Heart right ventricle (tissue), 16 donors: ENCODE measurements around the gene TXNDC16. TPM values are rescaled to one million over a fixed set of nuclear protein-coding genes. Genes with fewer than 3 reads are reported as not detected.

Experiments used
- ATAC-seq, 8 donors: fragments of 200-7000 bp; cut with Tn5 transposase; one replicate each; pipeline ENCODE4 v1.9.1; 2020; ENCODE audit warnings: mild to moderate bottlenecking in 8 of 8, moderate library complexity in 8 of 8, moderate number of reproducible peaks in 1 of 8
- DNase-seq, 2 donors: peaks; one replicate each; pipeline ENCODE4 v3.0.0-alpha.2; 2020
- H3K27ac ChIP-seq, 10 donors: fragments of 200-600 bp; sonication (generic) in 2 of 10; one replicate each; pipeline versions ENCODE4 v1.5.0 to v1.8.0; 2020 to 2022; ENCODE audit warnings: mild to moderate bottlenecking in 3 of 10
- H3K27me3 ChIP-seq, 7 donors: fragments of 200-600 bp; one replicate each; pipeline ENCODE4 v1.8.0; 2021 to 2022; ENCODE audit warnings: mild to moderate bottlenecking in 2 of 7
- H3K36me3 ChIP-seq, 9 donors: fragments of 200-600 bp; sonication (generic) in 1 of 9; one replicate each; pipeline versions ENCODE4 v1.5.0 to v1.8.0; 2020 to 2022; ENCODE audit warnings: mild to moderate bottlenecking in 2 of 9
- H3K4me1 ChIP-seq, 9 donors: fragments of 200-600 bp; sonication (generic) in 1 of 9; one replicate each; pipeline versions ENCODE4 v1.5.0 to v1.8.0; 2020 to 2022; ENCODE audit warnings: mild to moderate bottlenecking in 4 of 9
- H3K4me3 ChIP-seq, 10 donors: fragments of 200-600 bp; sonication (generic) in 2 of 10; one replicate each; pipeline versions ENCODE4 v1.5.0 to v1.8.0; 2020 to 2022; ENCODE audit warnings: mild to moderate bottlenecking in 7 of 10, moderate library complexity in 2 of 10
- H3K9me3 ChIP-seq, 11 donors: fragments of 200-600 bp in 10 of 11; sonication (generic) in 2 of 11; one replicate each; pipeline versions ENCODE4 v1.5.0 to v1.8.0; 2013 to 2022; ENCODE audit warnings: mild to moderate bottlenecking in 2 of 11, control low read depth in 1 of 11, moderate library complexity in 1 of 11
- WGBS, 2 donors: extraction: QIAGEN DNeasy Blood & Tissue Kit; methylation state at CpG; one replicate each; pipeline ENCODE4 v1.1.7; 2013; ENCODE audit warnings: inconsistent platforms in 1 of 2; 5-methylcytosine and 5-hydroxymethylcytosine counted together
- intact Hi-C, 10 donors: fragments of 100-400 bp; cut with DNase I; formaldehyde crosslinking; loops; one replicate each; pipeline versions ENCODE4 v1.11.1 to v1.14.2; 2022
- polyA plus RNA-seq, 2 donors: library from polyadenylated mRNA; stranded (reverse); fragments of 200-250 nt; gene quantifications; one replicate each; pipeline ENCODE4 v1.2.3, GENCODE V29; 2013
- total RNA-seq, 10 donors: library from RNA; stranded (reverse); fragmentation: NEBNext Ultra II Directional in 3 of 10; extraction: Animal tissue kit (Norgen Biotek cat#: 25700) in 3 of 10; gene quantifications; one replicate each; pipeline versions ENCODE4 v1.2.1 to v1.2.4, GENCODE V29; 2021 to 2023
- TF ChIP-seq, protein P1 (sequence below), 9 donors: fragments of 200-600 bp; sonication (generic) in 2 of 9; IDR thresholded peaks; one replicate each; pipeline versions ENCODE4 v1.5.0 to v1.8.0; 2021 to 2022; ENCODE audit warnings: antibody characterized with exemption in 9 of 9, mild to moderate bottlenecking in 5 of 9, moderate library complexity in 1 of 9
- donor health status: Arrhythmogenic right ventricular cardiomyopathy.
- donor health status: ischemic (EF 13 %, LVEDD 7.1; RV severe dilation, severe dysfunction).
- donor health status: healthy with polysubstance abuse.
- donor health status: DM: no; HTN: yes; CAD: no.
- donor health status: DM: no; HTN: no; CAD: no.
- donor health status: ischemic (EF 25% LVEDD 6.9; RV normal size, moderate dysfunction).
- donor health status: ischemic (EF 25% LVEDD 5.7; RV mildly dilated, moderate dysfunction).
- donor health status: healthy.
- donor health status: DM: yes; HTN: yes; CAD: no.
- donor health status: Ischemic cardiomyopathy.
- donor health status: ischemic (EF 35%, LVEDD 5.7; RV mildly dilated, moderate dysfunction).
- donor health status: nonischemic (EF 11% LVEDD 7.7; RV severe dilation, severe dysfunction).
- donor health status: DM: yes; HTN: yes; CAD: no.
- donor health status: PGD.
- donor health status: ischemic (EF 29% LVEDD 5.4; RV normal size, mild dysfunction).
- donor health status: nonischemic (EF 23%, LVEDD 6.1; RV moderate dilation, normal function).

TXNDC16 gene
- total and polyA plus RNA-seq, 12 donors, result 1.2 to 6.3 (median 4.1) TPM

DNA sequence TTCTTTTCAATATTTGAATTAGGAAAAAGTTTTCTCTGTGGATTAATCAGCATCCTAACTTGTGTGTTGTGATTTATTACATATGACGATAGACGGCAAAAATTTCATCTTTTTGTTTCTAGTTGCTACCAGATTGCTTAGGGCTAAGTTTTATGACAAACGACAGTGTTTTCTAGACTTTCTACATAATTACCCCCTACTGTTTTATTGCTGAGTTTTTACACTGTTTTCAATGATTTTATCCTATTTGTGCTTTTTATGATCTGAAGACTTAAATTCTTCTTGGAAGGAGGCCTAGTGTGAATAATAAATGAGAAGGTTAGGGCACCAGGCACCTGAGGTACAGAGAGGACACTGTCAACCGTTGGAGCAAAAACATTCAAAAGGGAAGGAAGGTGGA lies 88.1 kb downstream of the TXNDC16 start:
- intact Hi-C loops, result no loop called here
- no peak overlapping the region for H3K4me3 ChIP-seq
- H3K27me3 ChIP-seq, result no peaks in the 10 kb centered on the region
- TF ChIP-seq, protein P1, sequence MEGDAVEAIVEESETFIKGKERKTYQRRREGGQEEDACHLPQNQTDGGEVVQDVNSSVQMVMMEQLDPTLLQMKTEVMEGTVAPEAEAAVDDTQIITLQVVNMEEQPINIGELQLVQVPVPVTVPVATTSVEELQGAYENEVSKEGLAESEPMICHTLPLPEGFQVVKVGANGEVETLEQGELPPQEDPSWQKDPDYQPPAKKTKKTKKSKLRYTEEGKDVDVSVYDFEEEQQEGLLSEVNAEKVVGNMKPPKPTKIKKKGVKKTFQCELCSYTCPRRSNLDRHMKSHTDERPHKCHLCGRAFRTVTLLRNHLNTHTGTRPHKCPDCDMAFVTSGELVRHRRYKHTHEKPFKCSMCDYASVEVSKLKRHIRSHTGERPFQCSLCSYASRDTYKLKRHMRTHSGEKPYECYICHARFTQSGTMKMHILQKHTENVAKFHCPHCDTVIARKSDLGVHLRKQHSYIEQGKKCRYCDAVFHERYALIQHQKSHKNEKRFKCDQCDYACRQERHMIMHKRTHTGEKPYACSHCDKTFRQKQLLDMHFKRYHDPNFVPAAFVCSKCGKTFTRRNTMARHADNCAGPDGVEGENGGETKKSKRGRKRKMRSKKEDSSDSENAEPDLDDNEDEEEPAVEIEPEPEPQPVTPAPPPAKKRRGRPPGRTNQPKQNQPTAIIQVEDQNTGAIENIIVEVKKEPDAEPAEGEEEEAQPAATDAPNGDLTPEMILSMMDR (IDR thresholded peaks at IDR 0.05), result no peak
- DNase-seq, result no peak
- peaks cover 0 to 22% (median 0%) of the 10 kb centered on the region in 9 donors for H3K36me3 ChIP-seq
- 91 to 92% methylated on average over 4 of the region's 4 CpGs for WGBS, 2 donors
- no peaks in the 10 kb centered on the region for H3K4me1 ChIP-seq
- H3K9me3 ChIP-seq, result peaks cover 0 to 12% (median 0%) of the 10 kb centered on the region in 11 donors
- no peak for ATAC-seq
- H3K27ac ChIP-seq, result no peak overlapping the region

DNA sequence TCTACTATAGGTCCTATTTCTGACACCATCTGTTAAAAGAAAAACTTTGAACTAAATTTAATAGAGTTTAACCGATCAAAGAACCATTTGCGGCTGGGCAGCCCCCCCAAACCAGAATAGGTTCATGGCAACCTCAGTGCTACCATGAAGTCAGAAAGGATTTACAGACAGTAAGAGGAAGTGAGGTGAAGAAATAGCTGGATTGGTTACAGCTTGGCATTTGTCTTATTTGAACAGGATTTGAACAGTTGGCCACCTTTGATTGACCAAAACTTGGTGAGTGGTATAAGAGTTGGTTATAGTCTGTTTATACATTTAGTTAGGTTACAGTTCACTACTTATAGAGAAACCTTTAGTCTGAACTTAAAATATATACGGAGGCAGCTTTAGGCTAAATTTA lies 88.9 kb downstream of the TXNDC16 start:
- Histone ChIP-seq H3K4me3 (no peak overlapping the region), H3K4me1 (no peaks in the 10 kb centered on the region), H3K27ac (no peak overlapping the region), H3K27me3 (no peaks in the 10 kb centered on the region), H3K36me3 (peaks cover 0 to 21% (median 0%) of the 10 kb centered on the region in 9 donors), H3K9me3 (peaks cover 0 to 12% (median 0%) of the 10 kb centered on the region in 11 donors)
- intact Hi-C loops, result no loop called here
- ATAC-seq (no peak), DNase-seq (no peak)
- TF ChIP-seq, protein P1 (IDR thresholded peaks at IDR 0.05), result no peak
- WGBS, 2 donors, result 81 to 96% methylated on average over 3 of the region's 3 CpGs

DNA sequence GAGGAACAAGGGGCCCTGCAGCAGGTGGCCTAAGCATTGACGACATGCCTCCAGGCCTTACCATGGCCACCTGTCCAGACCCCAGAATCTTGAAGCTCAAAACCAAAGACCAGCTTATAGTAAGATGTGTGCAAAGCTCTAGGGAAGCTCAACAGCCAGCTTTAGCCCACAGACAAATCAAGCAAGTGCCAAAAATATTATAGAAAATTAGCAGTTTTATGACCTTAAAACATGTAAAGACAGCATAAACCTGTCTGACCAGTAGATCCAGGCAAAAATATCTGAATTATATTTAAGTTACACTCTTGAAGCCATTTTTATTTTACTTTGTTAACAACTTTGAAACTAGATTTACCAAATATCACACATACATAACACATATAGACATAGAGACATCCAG lies 90.6 kb downstream of the TXNDC16 start:
- no peaks in the 10 kb centered on the region for H3K27me3 ChIP-seq
- 98 to 100% methylated on average over 1 of the region's 1 CpG for WGBS, 2 donors
- peaks cover 0 to 9% (median 0%) of the 10 kb centered on the region in 9 donors for H3K4me1 ChIP-seq
- no peak overlapping the region for H3K4me3 ChIP-seq
- peaks cover 0 to 12% (median 0%) of the 10 kb centered on the region in 11 donors for H3K9me3 ChIP-seq
- DNase-seq, result no peak
- intact Hi-C loops, result no loop called here
- H3K36me3 ChIP-seq, result peaks cover 0 to 21% (median 0%) of the 10 kb centered on the region in 9 donors
- H3K27ac ChIP-seq, result no peak overlapping the region
- TF ChIP-seq, protein P1 (IDR thresholded peaks at IDR 0.05), result no peak
- ATAC-seq, result no peak

DNA sequence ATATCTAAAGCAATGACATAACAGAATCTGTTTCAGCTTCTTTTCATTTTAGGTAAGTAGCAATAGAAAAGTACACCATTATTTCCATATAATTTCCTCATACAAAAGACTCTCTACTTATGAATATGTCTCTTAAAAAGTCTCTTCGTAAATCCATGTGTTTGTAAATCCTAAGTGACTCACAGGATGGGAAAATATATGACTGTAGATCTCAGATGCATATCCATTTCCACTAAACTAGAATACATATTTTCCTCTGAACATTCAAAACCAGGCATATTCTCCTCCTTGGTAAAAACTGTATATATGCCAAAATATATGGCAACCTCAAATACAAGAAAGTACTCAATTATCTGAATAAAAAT lies 93.6 kb downstream of the TXNDC16 start:
- no peak overlapping the region for H3K4me3 ChIP-seq
- peaks cover 0 to 9% (median 0%) of the 10 kb centered on the region in 9 donors for H3K4me1 ChIP-seq
- no peak overlapping the region for H3K27ac ChIP-seq
- ATAC-seq (no peak), DNase-seq (no peak)
- intact Hi-C loops, result no loop called here
- 37 to 97% methylated on average over 1 of the region's 1 CpG for WGBS, 2 donors
- TF ChIP-seq, protein P1 (IDR thresholded peaks at IDR 0.05), result no peak
- H3K36me3 ChIP-seq, result peaks cover 0 to 38% (median 0%) of the 10 kb centered on the region in 9 donors
- no peaks in the 10 kb centered on the region for H3K27me3 ChIP-seq
- H3K9me3 ChIP-seq, result peaks cover 0 to 12% (median 0%) of the 10 kb centered on the region in 11 donors
